ENCODE results near the gene MED13L.

DNA sequence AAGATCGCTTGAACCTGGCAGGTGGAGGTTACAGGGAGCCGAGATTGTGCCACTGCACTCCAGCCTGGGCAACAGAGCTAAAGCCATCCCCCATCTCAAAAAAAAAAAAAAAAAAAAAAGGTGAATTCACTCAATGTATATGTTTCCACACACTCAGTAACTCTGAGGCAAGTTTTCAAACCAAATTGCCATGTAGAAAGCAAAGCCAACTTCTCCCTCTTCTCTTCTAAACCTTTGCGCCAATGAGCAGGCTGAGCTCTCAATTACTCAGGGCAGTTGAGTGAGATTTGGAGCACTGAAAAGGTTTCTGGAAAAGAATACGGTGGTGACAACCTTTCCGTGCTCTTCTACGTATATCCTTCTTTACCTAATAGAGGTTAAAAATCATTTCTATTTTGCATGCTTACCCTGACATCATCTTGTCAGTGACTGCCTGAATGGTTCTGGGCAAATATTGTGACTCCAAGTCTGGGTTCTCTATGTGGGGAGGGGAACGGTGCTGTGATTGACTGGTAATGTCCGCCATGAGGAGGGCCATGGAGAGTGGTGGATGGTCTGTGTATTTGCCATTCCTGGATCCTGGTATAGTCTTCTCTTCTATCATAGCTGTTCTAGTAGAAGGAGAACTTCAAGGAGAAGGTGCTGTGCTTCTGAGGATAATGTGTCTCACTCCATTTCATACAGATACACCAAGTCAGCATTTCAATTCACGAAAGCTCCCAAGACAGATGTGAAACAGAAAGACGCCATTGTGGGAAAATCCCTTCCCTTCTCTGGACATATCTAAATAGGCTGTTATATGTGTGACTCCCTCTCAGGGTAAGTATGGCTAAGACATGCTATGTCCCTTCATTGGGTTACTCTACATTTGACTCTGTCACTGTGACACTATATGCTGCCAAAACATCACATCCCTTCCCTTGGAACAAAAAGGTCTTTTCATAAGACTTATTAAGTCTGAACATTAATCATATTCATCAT is 46.2 kb upstream of the MED13L start:
- TF ChIP-seq, protein P1, sequence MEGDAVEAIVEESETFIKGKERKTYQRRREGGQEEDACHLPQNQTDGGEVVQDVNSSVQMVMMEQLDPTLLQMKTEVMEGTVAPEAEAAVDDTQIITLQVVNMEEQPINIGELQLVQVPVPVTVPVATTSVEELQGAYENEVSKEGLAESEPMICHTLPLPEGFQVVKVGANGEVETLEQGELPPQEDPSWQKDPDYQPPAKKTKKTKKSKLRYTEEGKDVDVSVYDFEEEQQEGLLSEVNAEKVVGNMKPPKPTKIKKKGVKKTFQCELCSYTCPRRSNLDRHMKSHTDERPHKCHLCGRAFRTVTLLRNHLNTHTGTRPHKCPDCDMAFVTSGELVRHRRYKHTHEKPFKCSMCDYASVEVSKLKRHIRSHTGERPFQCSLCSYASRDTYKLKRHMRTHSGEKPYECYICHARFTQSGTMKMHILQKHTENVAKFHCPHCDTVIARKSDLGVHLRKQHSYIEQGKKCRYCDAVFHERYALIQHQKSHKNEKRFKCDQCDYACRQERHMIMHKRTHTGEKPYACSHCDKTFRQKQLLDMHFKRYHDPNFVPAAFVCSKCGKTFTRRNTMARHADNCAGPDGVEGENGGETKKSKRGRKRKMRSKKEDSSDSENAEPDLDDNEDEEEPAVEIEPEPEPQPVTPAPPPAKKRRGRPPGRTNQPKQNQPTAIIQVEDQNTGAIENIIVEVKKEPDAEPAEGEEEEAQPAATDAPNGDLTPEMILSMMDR (IDR thresholded peaks at IDR 0.05), result no peak
- TF ChIP-seq ZFX (IDR thresholded peaks at IDR 0.05; ENCODE audit: borderline replicate concordance), result no peak

Measured in 22Rv1 (cell line).